Measurements from ENCODE around the gene CD200. TPM values are rescaled to one million over a fixed set of nuclear protein-coding genes. Genes with fewer than 3 reads are reported as not detected.
"Not testable (repeated sequence)": the region's sequence is repeated elsewhere in the genome, so short reads cannot be mapped to it uniquely, and the experiment has no call there.

CD200 gene
- total and polyA plus RNA-seq, 5 donors: 2.8 to 4.5 (median 3.8) TPM

DNA sequence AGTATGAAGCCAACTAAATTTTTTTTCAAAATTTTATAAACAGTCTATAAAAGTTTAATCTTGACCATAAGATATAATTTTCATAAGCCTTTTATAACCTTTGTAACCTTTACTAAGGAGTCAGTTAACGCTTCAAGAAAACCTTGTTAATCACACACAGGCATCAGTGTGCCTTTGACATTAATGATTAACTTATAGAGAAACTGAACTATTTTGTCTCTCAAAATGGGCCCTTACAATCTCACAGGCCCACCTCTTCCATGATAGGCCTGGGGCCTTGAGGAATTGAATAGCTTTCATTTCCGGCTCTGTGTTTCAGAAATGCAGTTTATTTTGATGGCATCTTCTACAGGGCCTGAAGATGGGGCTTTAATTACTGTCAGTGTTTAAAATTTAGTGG lies 70.1 kb downstream of the CD200 start:
- no peak for ATAC-seq
- H3K4me1 ChIP-seq (ENCODE audit: control insufficient read depth, insufficient read depth, low read length): no peaks in the 10 kb centered on the region
- intact Hi-C loops (cut with DNase I): no loop called here
- H3K27me3 ChIP-seq (ENCODE audit: control insufficient read depth, insufficient read depth): no peaks in the 10 kb centered on the region
- no peak for DNase-seq
- H3K27ac ChIP-seq (ENCODE audit: low read length): no peak overlapping the region
- WGBS: over 99% methylated on average over 2 of the region's 2 CpGs
- H3K4me3 ChIP-seq (ENCODE audit: low read length): no peak overlapping the region
- no peaks in the 10 kb centered on the region for H3K9me3 ChIP-seq (ENCODE audit: control insufficient read depth, low read length)

DNA sequence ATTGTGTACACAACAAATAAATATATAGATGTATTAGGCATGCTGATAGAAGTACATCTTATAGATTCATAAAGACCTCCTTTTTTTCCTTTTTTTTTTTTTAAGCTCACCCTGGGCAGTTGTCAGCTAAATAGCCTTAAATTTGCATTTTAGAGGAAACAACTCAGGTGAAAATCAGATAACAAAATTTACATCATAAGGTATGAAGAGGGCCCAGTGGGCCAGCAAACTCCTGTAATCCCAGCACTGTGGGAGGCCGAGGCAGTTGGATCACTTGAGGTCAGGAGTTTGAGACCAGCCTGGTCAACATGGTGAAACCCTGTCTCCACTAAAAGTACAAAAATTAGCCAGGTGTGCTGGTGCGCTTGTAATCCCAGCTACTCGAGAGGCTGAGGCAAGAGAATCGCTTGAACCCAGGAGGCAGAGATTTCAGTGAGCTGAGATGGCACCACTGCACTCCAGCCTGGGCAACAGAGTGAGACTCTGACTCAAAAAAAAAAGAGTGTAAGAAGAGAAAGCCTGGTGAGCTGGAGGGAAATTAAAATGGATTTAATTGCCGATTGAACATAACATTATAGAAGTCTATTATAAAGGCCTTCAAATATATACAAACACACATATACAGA lies 72.1 kb downstream of the CD200 start:
- H3K4me3 ChIP-seq (ENCODE audit: low read length); H3K4me1 ChIP-seq (ENCODE audit: control insufficient read depth, insufficient read depth, low read length); intact Hi-C loops (cut with DNase I); DNase-seq; H3K27me3 ChIP-seq (ENCODE audit: control insufficient read depth, insufficient read depth); H3K27ac ChIP-seq (ENCODE audit: low read length); ATAC-seq; H3K9me3 ChIP-seq (ENCODE audit: control insufficient read depth, low read length): not testable (repeated sequence)
- WGBS: 92% methylated on average over 5 of the region's 5 CpGs

DNA sequence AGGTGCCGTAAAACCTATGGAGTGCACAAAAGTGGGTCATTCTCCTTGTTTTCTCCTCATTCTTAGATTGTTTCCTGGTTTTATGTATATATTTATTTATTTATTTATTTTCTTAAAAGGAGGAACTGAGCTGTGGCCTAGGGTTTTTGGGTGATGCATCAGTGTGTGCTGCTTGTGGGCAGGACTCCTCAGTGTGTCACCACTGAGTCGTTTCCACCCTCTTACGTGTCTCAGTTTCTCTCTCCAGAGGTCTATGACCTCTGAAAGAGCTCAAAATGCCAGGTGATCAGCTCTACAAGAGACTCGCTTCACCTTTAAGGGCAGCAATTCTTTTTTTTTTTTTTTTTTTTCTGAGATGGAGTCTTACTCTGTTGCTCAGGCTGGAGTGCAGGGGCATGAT lies 72.9 kb downstream of the CD200 start:
- Histone ChIP-seq H3K9me3 (ENCODE audit: control insufficient read depth, low read length) (no peaks in the 10 kb centered on the region), H3K27me3 (ENCODE audit: control insufficient read depth, insufficient read depth) (no peaks in the 10 kb centered on the region), H3K27ac (ENCODE audit: low read length) (no peak overlapping the region), H3K4me3 (ENCODE audit: low read length) (no peak overlapping the region), H3K4me1 (ENCODE audit: control insufficient read depth, insufficient read depth, low read length) (no peaks in the 10 kb centered on the region)
- intact Hi-C loops (cut with DNase I): no loop called here
- WGBS: 90% methylated on average over 4 of the region's 4 CpGs
- ATAC-seq (no peak), DNase-seq (no peak)

DNA sequence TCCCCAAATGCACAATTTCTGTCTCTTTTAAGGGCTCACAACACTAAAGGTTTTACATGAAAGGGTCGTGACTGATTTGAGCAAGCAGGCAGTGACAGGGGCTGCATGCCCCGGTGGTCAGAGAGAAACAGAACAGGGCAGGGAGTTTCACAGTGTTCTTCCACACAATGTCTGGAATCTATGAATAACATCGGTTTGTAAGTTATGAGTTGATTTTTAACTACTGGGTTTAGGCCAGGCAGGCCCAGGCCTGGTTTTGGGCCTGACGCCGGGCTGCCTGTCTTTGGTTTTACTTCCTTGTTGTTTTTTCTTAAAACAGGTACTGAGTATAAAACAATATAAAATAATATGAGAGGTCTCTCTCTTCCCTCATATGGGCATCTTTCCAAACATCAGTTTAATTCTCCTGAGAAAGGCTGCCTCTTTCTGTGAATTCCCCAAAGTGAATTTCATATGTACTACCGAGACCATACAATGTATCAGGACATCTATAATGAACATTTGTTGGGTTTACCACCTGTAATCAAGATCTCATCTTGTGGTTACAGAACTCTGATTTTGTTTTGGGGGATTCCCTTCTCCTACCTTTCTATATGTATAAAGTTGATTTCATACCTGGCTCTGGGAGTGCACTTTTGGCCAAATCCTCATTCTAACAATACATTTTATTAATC lies 74.4 kb downstream of the CD200 start:
- ATAC-seq (no peak), DNase-seq (peak in 1 of 3 donors; percentile 30)
- intact Hi-C loops (cut with DNase I): no loop called here
- WGBS: 70% methylated on average over 6 of the region's 6 CpGs
- no peaks in the 10 kb centered on the region for H3K9me3 ChIP-seq (ENCODE audit: control insufficient read depth, low read length)
- H3K4me1 ChIP-seq (ENCODE audit: control insufficient read depth, insufficient read depth, low read length): no peaks in the 10 kb centered on the region
- no peak overlapping the region for H3K4me3 ChIP-seq (ENCODE audit: low read length)
- H3K27me3 ChIP-seq (ENCODE audit: control insufficient read depth, insufficient read depth): no peaks in the 10 kb centered on the region
- no peak overlapping the region for H3K27ac ChIP-seq (ENCODE audit: low read length)

DNA sequence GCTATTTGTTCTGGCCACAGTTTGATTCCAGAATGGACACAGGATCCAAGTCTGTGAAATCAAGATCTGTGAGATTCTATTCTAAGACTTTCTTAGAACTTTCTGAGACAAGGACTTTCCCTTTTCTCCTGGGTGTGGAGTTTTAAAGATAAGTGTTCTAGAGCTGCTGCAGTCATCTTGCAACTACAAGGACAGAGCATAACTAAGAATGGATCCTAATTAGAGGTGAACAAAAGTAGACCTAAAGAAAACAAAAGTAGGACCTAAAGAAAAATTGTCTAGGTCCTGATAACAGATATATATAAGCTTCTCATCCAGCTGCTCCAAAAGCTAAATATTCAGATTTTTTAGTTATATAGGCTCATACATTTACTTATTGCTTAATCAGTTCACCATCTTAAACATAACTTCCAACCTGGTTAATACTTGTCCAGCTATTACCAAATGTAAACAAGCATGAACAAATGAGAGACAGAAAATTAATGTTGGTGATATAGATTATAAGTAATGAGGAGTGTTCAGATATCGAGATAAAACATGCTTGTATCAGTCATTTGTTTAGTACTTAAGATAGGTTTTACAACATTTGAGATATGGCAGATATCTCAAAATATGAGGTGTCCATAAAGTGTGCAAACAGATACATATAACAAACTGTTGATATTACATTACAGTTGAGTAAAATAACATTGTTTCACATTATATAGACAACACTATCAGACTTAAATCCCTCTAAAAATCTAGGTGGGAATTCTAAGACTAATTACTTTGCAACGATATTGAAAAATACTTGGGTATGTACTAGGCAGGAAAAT lies 75.1 kb downstream of the CD200 start:
- H3K27me3 ChIP-seq (ENCODE audit: control insufficient read depth, insufficient read depth): no peaks in the 10 kb centered on the region
- intact Hi-C loops (cut with DNase I): no loop called here
- H3K4me3 ChIP-seq (ENCODE audit: low read length): no peak overlapping the region
- WGBS: 93% methylated on average over 2 of the region's 2 CpGs
- no peaks in the 10 kb centered on the region for H3K4me1 ChIP-seq (ENCODE audit: control insufficient read depth, insufficient read depth, low read length)
- DNase-seq: no peak
- no peak overlapping the region for H3K27ac ChIP-seq (ENCODE audit: low read length)
- no peaks in the 10 kb centered on the region for H3K9me3 ChIP-seq (ENCODE audit: control insufficient read depth, low read length)
- ATAC-seq: no peak

DNA sequence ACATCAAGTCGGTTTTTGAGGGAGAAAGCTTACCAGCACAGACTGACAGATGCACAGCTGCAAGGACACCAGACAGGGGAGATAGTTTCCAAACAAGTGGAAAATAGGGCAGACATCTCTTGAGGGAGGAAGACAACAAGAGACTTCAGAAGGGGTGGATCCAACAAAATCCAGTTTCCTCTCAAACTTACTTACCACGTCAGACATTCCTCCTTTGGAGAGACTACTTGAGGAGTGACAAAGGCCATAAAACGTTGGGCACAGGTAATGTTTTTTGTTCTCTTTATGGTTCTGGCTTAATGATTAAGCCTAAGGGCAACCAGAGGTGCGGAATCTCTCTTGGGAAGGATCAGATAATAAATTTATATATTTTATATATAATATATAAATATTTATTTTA lies 76.1 kb downstream of the CD200 start:
- WGBS: 90% methylated on average over 4 of the region's 4 CpGs
- DNase-seq: no peak
- Histone ChIP-seq H3K27me3 (ENCODE audit: control insufficient read depth, insufficient read depth) (no peaks in the 10 kb centered on the region), H3K9me3 (ENCODE audit: control insufficient read depth, low read length) (no peaks in the 10 kb centered on the region), H3K4me3 (ENCODE audit: low read length) (no peak overlapping the region), H3K27ac (ENCODE audit: low read length) (no peak overlapping the region), H3K4me1 (ENCODE audit: control insufficient read depth, insufficient read depth, low read length) (no peaks in the 10 kb centered on the region)
- ATAC-seq: no peak
- intact Hi-C loops (cut with DNase I): no loop called here

DNA sequence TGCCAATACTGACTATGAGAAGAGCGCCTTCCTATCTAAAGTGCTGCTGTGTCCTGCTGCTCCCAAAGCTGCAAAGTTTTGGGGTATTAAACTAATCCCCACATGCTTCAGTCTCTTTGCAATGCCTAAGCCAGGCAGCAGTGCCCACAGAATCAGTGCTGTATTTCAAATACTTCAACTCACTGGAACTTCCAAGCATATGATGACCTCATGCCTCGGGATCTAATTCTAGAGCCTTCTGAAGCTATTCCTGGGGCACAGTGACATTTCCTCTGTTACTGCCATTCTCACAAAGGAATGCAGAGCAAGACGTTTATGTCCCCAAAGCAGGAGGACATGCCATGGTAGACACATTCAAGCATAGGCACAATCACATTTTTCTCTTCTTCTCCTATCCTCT lies 78.5 kb downstream of the CD200 start:
- H3K27ac ChIP-seq (ENCODE audit: low read length): no peak overlapping the region

More for the DNA sequence above, 78.5 kb downstream of the CD200 start:
- Histone ChIP-seq H3K27me3 (ENCODE audit: control insufficient read depth, insufficient read depth) (no peaks in the 10 kb centered on the region), H3K4me1 (ENCODE audit: control insufficient read depth, insufficient read depth, low read length) (no peaks in the 10 kb centered on the region), H3K4me3 (ENCODE audit: low read length) (no peak overlapping the region), H3K9me3 (ENCODE audit: control insufficient read depth, low read length) (no peaks in the 10 kb centered on the region)
- WGBS: 56% methylated on average over 3 of the region's 3 CpGs
- intact Hi-C loops (cut with DNase I): no loop called here
- no peak for DNase-seq
- no peak for ATAC-seq

Other genes with a start within 250 kb of the CD200 start
- gene C3orf52, start 246.8 kb upstream of the CD200 start, total RNA-seq: 1 to 10 TPM; 1.1 to 4.4 (median 1.2) TPM
- 0.48 TPM for gene C3orf52, start 246.8 kb upstream of the CD200 start, polyA plus RNA-seq
- under 1 TPM in 1 of 4 donors, not detected in 3; 0.29 TPM for gene GCSAM, start 199.9 kb upstream of the CD200 start, total RNA-seq
- not detected for gene GCSAM, start 199.9 kb upstream of the CD200 start, polyA plus RNA-seq
- gene SLC9C1, start 38.9 kb upstream of the CD200 start, total RNA-seq: under 1 TPM; 0.15 to 0.69 (median 0.41) TPM
- gene SLC9C1, start 38.9 kb upstream of the CD200 start, polyA plus RNA-seq: 0.14 TPM
- gene BTLA, start 166.3 kb downstream of the CD200 start, total RNA-seq: under 1 TPM in 1 of 4 donors, not detected in 3; 0.14 TPM
- 0.09 TPM for gene BTLA, start 166.3 kb downstream of the CD200 start, polyA plus RNA-seq
- gene ATG3, start 228.8 kb downstream of the CD200 start, total RNA-seq: 10 to 100 TPM; 40.0 to 45.0 (median 42.6) TPM
- gene ATG3, start 228.8 kb downstream of the CD200 start, polyA plus RNA-seq: 36.5 TPM
- 10 to 100 TPM; 16.5 to 21.8 (median 18.2) TPM for gene SLC35A5, start 228.9 kb downstream of the CD200 start, total RNA-seq
- 10.8 TPM for gene SLC35A5, start 228.9 kb downstream of the CD200 start, polyA plus RNA-seq

All from right cardiac atrium (tissue), 5 donors.